ENCODE data around the gene STT3A. TPM values are rescaled to one million over a fixed set of nuclear protein-coding genes. Genes with fewer than 3 reads are reported as not detected.

The STT3A gene
- total RNA-seq, 8 experiments from 2014 or later: 72.6 to 145 (median 123) TPM

GRCh38 chr11:125627236-125627910, 34.7 kb downstream of the STT3A start:
- no peak for ATAC-seq (replicated peaks in 6 of 8)
- H3K4me3 ChIP-seq: peak overlapping the region; percentile 48 to 77 (median 62)
- peaks cover 11 to 13% of the 10 kb centered on the region in 2 donors for H3K4me1 ChIP-seq (replicated peaks in 1 of 2)
- H3K27ac ChIP-seq: no peak overlapping the region
- in situ Hi-C loops (cut with MboI; ENCODE audit: low pct_unique_long_range_greater_than_20kb in 2 of 9, low sequenced_read_pairs in 9 of 9, unreplicated experiment in 9 of 9): loop anchor here in 3 of 9 experiments (10.0 to 25.0 kb wide), 2 partner anchors 235 to 247 kb away; no protein-coding TSS in a partner anchor
- WGBS, 10 experiments: 17 to 89% (median 58%) methylated on average over 2 to 7 of the region's 7 CpGs

- Histone ChIP-seq H3K27ac (no peak overlapping the region), H3K4me3 (no peak overlapping the region), H3K4me1 (replicated peaks in 1 of 2) (no peaks in the 10 kb centered on the region)
- WGBS, 10 experiments: 75 to 100% (median 94%) methylated on average over 1 to 3 of the region's 3 CpGs; no CpG with 5 or more reads in 3 of the 10 experiments
- no peak for ATAC-seq (replicated peaks in 6 of 8)
- in situ Hi-C loops (cut with MboI; ENCODE audit: low pct_unique_long_range_greater_than_20kb in 2 of 9, low sequenced_read_pairs in 9 of 9, unreplicated experiment in 9 of 9): loop anchor here in 2 of 9 experiments (25.0 kb wide), 1 partner anchor 224 kb away; no protein-coding TSS in a partner anchor
These were observed 45.2 kb downstream of the STT3A start for GRCh38 chr11:125637840-125638239.

DNA sequence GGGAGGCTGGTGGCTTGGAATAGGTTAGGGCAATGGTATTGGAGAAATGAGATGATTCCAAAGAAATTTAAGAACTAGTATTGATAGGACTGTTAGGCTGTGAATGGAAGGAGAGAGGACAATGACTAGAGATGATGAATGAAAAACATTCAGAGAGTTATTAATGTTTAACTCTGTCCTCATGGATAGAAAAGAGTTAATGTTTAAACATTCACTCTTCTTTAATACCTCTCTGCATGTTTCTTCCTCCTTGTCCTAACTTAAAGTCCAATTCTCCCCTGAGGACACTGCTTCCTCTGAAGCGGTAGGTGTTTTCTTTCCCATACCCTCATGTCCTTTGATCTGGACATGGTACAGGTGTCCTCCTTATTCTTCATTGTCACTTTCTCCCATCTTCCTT, 45.7 kb downstream of the STT3A start:
- H3K27ac ChIP-seq: no peak overlapping the region
- 56 to 100% (median 93%) methylated on average over 1 of the region's 1 CpG; no CpG with 5 or more reads in 2 of the 10 experiments for WGBS, 10 experiments
- in situ Hi-C loops (cut with MboI; ENCODE audit: low pct_unique_long_range_greater_than_20kb in 2 of 9, low sequenced_read_pairs in 9 of 9, unreplicated experiment in 9 of 9): loop anchor here in 2 of 9 experiments (25.0 kb wide), 1 partner anchor 224 kb away; no protein-coding TSS in a partner anchor
- H3K4me3 ChIP-seq: no peak overlapping the region
- H3K4me1 ChIP-seq (replicated peaks in 1 of 2): no peaks in the 10 kb centered on the region
- no peak for ATAC-seq (replicated peaks in 6 of 8)

- H3K4me1 ChIP-seq (replicated peaks in 1 of 2): no peaks in the 10 kb centered on the region
- 80 to 100% (median 100%) methylated on average over 1 to 3 of the region's 3 CpGs for WGBS, 10 experiments
- no peak overlapping the region for H3K27ac ChIP-seq
- in situ Hi-C loops (cut with MboI; ENCODE audit: low pct_unique_long_range_greater_than_20kb in 2 of 9, low sequenced_read_pairs in 9 of 9, unreplicated experiment in 9 of 9): loop anchor here in 2 of 9 experiments (25.0 kb wide), 1 partner anchor 216 kb away; no protein-coding TSS in a partner anchor
- no peak for ATAC-seq (replicated peaks in 6 of 8)
- H3K4me3 ChIP-seq: no peak overlapping the region
These were observed 53.2 kb downstream of the STT3A start for GRCh38 chr11:125645871-125646270.

- H3K4me1 ChIP-seq (replicated peaks in 1 of 2): no peaks in the 10 kb centered on the region
- in situ Hi-C loops (cut with MboI; ENCODE audit: low pct_unique_long_range_greater_than_20kb in 2 of 9, low sequenced_read_pairs in 9 of 9, unreplicated experiment in 9 of 9): loop anchor here in 2 of 9 experiments (25.0 kb wide), 1 partner anchor 213 kb away; no protein-coding TSS in a partner anchor
- 50 to 97% (median 89%) methylated on average over 3 to 6 of the region's 6 CpGs for WGBS, 10 experiments
- ATAC-seq (replicated peaks in 6 of 8): no peak
- no peak overlapping the region for H3K27ac ChIP-seq
- H3K4me3 ChIP-seq: no peak overlapping the region
These were observed 57.0 kb downstream of the STT3A start for GRCh38 chr11:125649465-125650166.

- no peak for ATAC-seq (replicated peaks in 6 of 8)
- 58 to 100% (median 95%) methylated on average over 1 to 2 of the region's 2 CpGs for WGBS, 10 experiments
- no peaks in the 10 kb centered on the region for H3K4me1 ChIP-seq (replicated peaks in 1 of 2)
- H3K27ac ChIP-seq: no peak overlapping the region
- H3K4me3 ChIP-seq: no peak overlapping the region
- in situ Hi-C loops (cut with MboI; ENCODE audit: low pct_unique_long_range_greater_than_20kb in 2 of 9, low sequenced_read_pairs in 9 of 9, unreplicated experiment in 9 of 9): no loop called here
These were observed 70.0 kb downstream of the STT3A start for GRCh38 chr11:125662689-125663088.

- Histone ChIP-seq H3K27ac (no peak overlapping the region), H3K4me1 (replicated peaks in 1 of 2) (no peaks in the 10 kb centered on the region), H3K4me3 (no peak overlapping the region)
- ATAC-seq (replicated peaks in 6 of 8): no peak
- 89 to 100% (median 100%) methylated on average over 1 to 3 of the region's 3 CpGs; no CpG with 5 or more reads in 1 of the 10 experiments for whole genome bisulfite sequencing, 10 experiments
- in situ Hi-C loops (cut with MboI; ENCODE audit: low pct_unique_long_range_greater_than_20kb in 2 of 9, low sequenced_read_pairs in 9 of 9, unreplicated experiment in 9 of 9): no loop called here
These were observed 71.3 kb downstream of the STT3A start for GRCh38 chr11:125663910-125664309.

DNA sequence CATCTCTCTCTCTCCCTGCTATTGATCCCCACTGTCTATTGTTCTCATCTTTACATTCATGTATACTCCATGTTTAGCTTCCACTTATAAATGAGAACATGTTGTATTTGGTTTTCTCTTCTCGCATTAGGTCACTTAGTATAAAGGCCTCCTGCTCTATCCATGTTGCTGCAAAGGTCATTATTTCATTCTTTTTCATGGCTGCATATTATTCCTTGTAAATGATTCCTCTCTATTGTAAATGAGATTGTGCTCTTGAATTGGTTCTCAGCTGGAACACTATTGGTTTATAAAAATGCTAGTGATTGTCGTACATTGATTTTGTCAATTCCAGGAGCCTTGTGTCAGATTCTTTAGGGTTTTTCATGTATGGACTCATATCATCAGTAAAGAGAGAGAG, 74.5 kb downstream of the STT3A start:
- Histone ChIP-seq H3K27ac (no peak overlapping the region), H3K4me1 (replicated peaks in 1 of 2) (no peaks in the 10 kb centered on the region), H3K4me3 (no peak overlapping the region)
- in situ Hi-C loops (cut with MboI; ENCODE audit: low pct_unique_long_range_greater_than_20kb in 2 of 9, low sequenced_read_pairs in 9 of 9, unreplicated experiment in 9 of 9): no loop called here
- no peak for ATAC-seq (replicated peaks in 6 of 8)
- 88 to 100% (median 100%) methylated on average over 1 to 2 of the region's 2 CpGs; no CpG with 5 or more reads in 2 of the 10 experiments for WGBS, 10 experiments

GRCh38 chr11:125670172-125670571, 77.5 kb downstream of the STT3A start:
- in situ Hi-C loops (cut with MboI; ENCODE audit: low pct_unique_long_range_greater_than_20kb in 2 of 9, low sequenced_read_pairs in 9 of 9, unreplicated experiment in 9 of 9): no loop called here
- 57 to 100% (median 95%) methylated on average over 1 of the region's 1 CpG; no CpG with 5 or more reads in 1 of the 10 experiments for WGBS, 10 experiments

DNA sequence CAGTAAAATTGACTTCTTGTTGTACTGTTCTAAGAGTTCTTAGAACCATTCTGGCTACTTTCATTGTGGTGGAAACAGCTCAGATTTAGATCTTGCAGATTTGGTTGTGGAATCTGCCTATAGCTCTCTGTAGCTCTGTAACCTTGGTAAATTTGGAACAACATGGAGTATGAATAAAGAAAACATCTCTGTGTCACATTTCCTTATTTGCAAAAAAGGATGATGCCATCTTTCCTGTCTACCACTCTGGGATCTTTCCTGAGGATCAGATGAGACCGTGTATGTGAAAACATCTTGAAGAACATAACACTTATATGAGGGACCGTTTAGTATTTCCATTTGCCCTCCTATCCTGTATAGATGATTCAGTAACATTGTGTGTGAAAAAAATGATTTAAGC, 78.9 kb downstream of the STT3A start:
- ATAC-seq (replicated peaks in 6 of 8): no peak
- no peaks in the 10 kb centered on the region for H3K4me1 ChIP-seq (replicated peaks in 1 of 2)
- in situ Hi-C loops (cut with MboI; ENCODE audit: low pct_unique_long_range_greater_than_20kb in 2 of 9, low sequenced_read_pairs in 9 of 9, unreplicated experiment in 9 of 9): no loop called here
- WGBS, 10 experiments: 94 to 100% (median 100%) methylated on average over 1 to 2 of the region's 2 CpGs; no CpG with 5 or more reads in 3 of the 10 experiments
- H3K27ac ChIP-seq: no peak overlapping the region
- no peak overlapping the region for H3K4me3 ChIP-seq

More at GRCh38 chr11:125670172-125670571, 77.5 kb downstream of the STT3A start:
- no peak for ATAC-seq (replicated peaks in 6 of 8)
- no peak overlapping the region for H3K4me3 ChIP-seq
- no peaks in the 10 kb centered on the region for H3K4me1 ChIP-seq (replicated peaks in 1 of 2)
- H3K27ac ChIP-seq: no peak overlapping the region

Other genes starting within 250 kb of the STT3A start
- 100 to 1,000 TPM in 5 of 8 experiments, 10 to 100 TPM in 3; 11.5 to 222 (median 145) TPM for gene FEZ1, start 96.6 kb upstream of the STT3A start, total RNA-seq
- 10 to 100 TPM; 50.3 to 86.5 (median 69.0) TPM for gene EI24, start 23.4 kb upstream of the STT3A start, total RNA-seq
- 10 to 100 TPM in 6 of 8 experiments, 1 to 10 TPM in 2; 6.5 to 43.4 (median 11.7) TPM for gene CHEK1, start 32.3 kb downstream of the STT3A start, total RNA-seq
- under 1 TPM; 0.10 to 0.72 (median 0.47) TPM for gene ACRV1, start 88.0 kb downstream of the STT3A start, total RNA-seq
- 1 to 10 TPM in 1 of 8 experiments, under 1 TPM in 4, not detected in 3; 0.18 to 1.4 (median 0.33) TPM for gene PATE1, start 153.4 kb downstream of the STT3A start, total RNA-seq
- under 1 TPM in 6 of 8 experiments, not detected in 2; 0.13 to 0.62 (median 0.42) TPM for gene PATE2, start 186.0 kb downstream of the STT3A start, total RNA-seq
- 1 to 10 TPM in 1 of 8 experiments, under 1 TPM in 2, not detected in 5; 0.11 to 1.0 (median 0.17) TPM for gene PATE3, start 195.3 kb downstream of the STT3A start, total RNA-seq
- under 1 TPM in 7 of 8 experiments, not detected in 1; 0.18 to 0.95 (median 0.38) TPM for gene PATE4, start 240.5 kb downstream of the STT3A start, total RNA-seq